ENCODE results near the gene SKOR1.

DNA sequence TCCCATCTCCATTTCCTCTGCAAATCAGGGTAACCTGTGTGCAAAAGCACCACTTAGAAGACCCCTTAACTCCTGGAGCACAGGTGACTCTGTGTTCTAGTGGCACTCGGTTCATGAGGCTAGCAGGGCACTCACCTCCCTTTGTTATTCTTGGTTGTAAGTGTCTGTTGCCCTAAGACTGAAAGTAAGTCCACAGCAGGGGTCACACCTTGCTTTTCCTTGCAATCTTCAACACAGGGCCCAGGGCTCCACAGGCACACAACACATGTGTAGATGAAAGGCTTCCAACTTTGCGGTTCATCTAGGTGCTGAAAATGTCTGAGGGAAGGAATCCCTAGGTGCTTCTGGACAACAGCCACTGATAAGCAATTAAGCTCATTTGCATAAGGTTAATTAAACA lies 11.6 kb downstream of the SKOR1 start:
- TF ChIP-seq, protein P1, sequence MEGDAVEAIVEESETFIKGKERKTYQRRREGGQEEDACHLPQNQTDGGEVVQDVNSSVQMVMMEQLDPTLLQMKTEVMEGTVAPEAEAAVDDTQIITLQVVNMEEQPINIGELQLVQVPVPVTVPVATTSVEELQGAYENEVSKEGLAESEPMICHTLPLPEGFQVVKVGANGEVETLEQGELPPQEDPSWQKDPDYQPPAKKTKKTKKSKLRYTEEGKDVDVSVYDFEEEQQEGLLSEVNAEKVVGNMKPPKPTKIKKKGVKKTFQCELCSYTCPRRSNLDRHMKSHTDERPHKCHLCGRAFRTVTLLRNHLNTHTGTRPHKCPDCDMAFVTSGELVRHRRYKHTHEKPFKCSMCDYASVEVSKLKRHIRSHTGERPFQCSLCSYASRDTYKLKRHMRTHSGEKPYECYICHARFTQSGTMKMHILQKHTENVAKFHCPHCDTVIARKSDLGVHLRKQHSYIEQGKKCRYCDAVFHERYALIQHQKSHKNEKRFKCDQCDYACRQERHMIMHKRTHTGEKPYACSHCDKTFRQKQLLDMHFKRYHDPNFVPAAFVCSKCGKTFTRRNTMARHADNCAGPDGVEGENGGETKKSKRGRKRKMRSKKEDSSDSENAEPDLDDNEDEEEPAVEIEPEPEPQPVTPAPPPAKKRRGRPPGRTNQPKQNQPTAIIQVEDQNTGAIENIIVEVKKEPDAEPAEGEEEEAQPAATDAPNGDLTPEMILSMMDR (conservative IDR thresholded peaks at IDR 0.05; ENCODE audit: low read depth, low read length): no peak
- TF ChIP-seq RFX5 (IDR thresholded peaks at IDR 0.05; ENCODE audit: low read depth, low read length): no peak
- no peak for TF ChIP-seq MAFK (IDR thresholded peaks at IDR 0.05; ENCODE audit: low read depth, low read length)
- no peak for TF ChIP-seq FOS (IDR thresholded peaks at IDR 0.05; ENCODE audit: low read depth, low read length)
